Activated naive CD4-positive, alpha-beta T cell treated with Interleukin-2 at 50 U/mL for 16 hours (primary cell): Measurements from ENCODE around the gene KLK13.

Experiments
- DNase-seq: peaks from one replicate; pipeline ENCODE4 v3.0.0-alpha.2; 2020

Gene KLK13, protein sequence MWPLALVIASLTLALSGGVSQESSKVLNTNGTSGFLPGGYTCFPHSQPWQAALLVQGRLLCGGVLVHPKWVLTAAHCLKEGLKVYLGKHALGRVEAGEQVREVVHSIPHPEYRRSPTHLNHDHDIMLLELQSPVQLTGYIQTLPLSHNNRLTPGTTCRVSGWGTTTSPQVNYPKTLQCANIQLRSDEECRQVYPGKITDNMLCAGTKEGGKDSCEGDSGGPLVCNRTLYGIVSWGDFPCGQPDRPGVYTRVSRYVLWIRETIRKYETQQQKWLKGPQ

DNA sequence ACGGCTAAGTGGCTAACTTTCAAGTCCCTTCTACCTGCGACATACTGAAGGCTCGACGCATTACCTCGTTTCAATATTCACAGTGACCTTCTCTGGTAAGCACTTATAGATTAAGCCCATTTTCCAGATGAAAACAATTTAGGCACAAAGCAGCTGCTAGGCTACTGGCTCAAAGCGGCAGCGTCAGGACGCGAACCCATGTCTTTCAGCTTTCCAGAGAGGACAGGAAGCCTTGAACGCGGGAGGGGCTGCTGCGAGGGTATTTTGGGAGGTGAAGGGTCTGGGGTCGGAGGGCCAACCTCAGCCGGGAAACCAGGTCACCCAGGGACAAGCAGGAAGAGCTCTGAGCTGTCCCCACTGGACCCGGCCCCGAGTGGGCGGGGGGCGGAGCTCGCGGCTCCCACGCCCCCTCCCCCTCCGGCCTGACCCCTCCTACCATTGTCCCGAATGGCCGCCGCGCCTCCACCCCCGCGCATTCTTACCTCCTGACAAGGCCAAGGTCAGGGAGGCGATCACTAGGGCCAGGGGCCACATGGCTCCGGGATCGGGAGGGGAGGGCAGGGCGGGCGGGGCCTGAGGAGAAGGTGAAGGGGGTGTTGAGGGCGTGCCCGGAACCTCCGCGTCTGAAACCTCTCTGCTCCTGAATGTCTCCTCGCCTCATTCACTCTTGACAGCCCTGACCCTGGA is at the start of gene KLK13:
Gene KLK13, minus strand, starts transcription at position 559 of the 687 bp plus-strand sequence. Its CDS starts 25 bp downstream, at position 534.
- DNase-seq, result no peak

DNA sequence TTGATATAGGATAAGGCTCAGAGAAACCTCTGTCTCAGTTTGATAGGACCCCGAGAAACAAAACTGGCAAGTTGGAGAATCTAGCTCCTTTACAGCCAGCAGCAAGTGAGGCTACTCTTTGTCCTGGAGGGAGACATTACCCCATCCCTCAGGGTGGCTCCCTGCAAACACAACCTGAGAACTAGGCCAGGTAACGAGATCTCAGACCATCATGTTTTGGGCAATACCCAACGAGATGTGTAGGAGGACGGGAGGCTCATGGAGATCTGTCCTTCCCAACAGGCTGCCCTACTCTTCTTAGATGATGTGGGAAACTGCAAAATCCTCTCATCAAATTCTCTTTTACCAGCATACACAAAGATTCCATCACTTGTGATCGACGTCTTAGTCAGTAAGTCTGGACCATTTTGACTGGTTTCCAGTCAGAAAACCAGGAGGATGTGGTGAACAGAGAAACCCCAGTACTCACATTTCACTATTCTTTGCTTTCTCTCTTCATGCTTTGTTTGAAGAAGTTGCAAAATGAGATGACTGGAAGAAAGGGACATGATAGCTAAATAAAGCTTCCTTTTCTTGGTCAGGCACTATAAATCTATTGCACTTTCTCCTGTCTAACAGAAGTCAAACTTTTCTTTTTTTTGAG is 49.3 kb upstream of the KLK13 start:
- DNase-seq, result no peak

DNA sequence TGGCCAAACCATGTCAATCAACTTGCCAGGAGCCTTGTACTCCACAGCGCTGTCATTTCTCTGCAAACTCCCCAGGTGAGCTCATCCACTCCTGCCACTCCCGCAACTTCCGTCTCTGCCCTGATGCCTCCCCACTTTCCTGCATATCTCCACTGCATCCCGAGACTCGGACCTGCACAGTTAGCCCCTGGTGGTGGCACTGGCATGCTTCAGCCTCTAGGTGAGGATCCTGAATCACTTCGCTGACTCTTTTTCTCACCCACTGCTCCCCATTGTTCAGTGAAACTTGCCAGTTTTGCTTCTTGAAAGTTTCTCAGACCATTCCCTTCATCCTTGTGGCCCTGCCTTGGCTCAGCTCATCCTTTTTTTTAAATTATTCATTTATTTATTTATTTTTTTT is 46.7 kb upstream of the KLK13 start:
- no peak for DNase-seq

DNA sequence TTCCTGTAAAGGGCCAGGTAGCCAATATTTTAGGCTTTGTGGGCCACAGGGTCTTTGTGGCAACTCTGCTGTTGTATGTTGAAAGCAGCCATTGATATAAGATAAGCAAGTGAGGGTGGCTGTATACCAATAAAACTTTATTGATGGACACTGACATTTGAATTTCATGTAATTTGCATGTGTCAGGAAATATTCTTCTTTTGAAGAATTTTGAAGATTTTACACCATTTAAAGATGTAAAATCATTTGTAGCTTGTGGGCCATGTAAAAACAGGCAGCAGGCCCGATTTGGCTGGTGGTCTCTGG is 45.7 kb upstream of the KLK13 start:
- DNase-seq, result no peak

DNA sequence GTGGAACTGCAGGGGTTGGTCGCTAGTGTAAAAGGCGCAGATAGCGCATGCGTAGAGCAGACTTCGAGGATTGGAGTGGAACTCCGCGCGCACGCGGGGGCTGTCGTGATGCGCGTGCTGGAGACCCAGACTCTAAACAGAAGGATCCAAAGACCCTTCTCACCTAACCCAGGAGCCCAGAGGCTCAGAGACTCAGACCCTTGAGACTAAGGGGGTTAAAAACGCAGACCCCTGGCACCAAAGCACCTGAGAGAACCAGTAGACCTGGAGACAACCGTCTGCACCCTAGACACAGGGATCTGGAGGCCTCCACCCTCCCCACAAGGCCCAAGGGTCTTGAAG is 43.9 kb upstream of the KLK13 start:
- no peak for DNase-seq

DNA sequence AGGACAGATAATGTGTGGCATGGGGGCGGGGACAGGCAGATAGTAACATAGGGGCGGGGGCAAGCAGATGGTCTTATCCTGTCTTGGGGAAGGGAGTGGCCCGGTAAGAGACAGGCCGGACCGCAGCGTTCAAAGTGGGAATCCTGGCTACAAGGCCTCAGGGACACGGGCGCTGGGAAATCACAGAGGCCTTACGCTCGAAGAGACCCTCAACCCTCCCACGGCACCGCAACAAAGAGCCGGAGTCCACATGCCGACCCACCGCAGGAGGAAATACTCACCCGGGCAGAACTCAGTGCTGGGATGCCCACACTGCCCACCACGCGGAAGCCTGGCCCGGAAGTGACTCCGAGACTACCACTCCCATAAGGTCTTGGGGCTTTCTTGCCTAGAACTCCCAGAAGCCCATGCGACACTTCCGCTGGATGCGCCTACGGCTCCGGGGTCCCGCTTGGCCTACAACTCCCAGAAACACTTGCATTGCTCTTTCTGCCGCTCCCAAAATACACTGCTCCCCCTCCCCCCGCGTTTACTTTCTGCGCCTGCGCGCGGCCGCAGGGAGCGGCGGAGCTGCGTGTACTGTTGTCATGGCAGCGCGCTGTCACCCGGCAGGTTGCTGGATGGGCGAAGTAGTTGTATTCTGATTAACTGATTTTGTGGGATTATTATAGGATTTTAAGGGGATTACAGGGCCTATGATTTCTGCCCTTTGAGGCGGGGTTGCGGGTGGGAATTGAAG is 43.3 kb upstream of the KLK13 start, which contains the start of gene CTU1:
Gene CTU1, minus strand, starts transcription at position 344 of the 739 bp plus-strand sequence. CDS start 3,840 bp downstream, outside the sequence.
- DNase-seq, result peak; percentile 99

DNA sequence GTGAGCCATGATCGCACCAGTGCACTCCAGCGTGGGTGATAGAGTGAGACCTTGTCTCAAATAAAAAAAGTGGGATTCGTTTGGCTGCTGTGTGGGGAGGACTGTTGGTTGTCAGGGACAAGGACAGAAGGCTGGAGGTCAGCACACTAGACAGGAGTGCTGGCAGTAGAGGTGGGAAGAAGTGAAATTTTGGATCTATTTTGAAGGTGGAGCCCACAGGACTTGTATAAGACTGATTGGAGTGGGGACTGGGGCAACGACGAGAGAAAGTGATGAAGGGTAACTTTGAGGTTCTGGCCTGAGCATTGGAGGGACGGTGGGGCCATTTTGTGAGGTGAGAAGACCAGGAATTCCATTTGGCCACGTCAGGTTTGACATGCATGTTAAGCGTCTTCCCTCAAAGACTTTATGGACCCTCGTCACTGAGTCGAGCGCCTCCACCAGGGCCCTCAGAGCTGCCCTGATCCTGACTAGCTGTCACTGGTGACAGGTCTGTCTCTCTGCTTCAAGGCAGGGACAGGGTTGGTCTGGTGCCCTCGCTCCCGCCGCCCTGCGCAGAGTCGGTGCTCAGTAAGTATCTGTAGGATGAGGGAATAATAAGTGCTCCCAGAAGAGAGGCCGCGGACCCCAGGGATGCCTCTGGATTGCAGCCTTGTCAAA is 42.6 kb upstream of the KLK13 start:
- peak; percentile 25 for DNase-seq

DNA sequence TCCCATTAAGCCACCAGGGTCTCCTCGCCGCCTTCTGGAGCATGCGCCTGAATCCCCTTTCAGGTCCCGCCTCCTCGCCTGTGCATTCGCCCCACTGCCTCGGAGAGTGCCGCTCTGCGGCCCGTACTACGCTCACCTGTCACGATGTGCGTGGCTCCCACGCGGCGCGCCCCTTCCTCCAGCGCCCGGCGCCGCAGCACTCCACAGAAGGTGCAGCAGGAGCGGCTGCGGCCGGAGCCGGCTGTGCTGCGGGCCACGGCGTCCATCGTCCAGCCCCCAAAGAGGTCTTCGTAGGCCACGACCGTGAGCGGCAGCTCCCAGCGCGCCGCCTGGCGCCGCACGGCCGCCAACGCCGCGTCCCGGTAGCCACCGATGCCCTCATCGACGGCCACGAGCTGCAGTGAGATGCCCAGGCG is 39.0 kb upstream of the KLK13 start:
- no peak for DNase-seq

DNA sequence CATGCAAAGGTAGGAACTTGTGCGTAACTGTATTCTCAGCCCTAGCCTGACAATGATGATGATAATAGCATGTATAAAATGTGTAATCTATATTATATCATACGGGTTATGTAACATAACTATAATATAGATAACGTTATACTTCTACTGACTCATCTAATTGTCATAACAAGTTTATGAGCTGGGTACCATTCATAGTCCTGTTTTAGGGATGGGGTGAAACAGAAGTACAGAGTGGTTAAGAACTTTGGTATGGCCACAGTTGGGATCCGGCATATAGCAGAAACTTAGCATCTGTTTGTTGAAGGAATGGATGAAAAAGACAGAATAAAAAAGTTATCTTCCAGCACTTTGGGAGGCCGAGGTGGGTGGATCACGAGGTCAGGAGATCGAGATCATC is 38.1 kb upstream of the KLK13 start:
- DNase-seq, result no peak

DNA sequence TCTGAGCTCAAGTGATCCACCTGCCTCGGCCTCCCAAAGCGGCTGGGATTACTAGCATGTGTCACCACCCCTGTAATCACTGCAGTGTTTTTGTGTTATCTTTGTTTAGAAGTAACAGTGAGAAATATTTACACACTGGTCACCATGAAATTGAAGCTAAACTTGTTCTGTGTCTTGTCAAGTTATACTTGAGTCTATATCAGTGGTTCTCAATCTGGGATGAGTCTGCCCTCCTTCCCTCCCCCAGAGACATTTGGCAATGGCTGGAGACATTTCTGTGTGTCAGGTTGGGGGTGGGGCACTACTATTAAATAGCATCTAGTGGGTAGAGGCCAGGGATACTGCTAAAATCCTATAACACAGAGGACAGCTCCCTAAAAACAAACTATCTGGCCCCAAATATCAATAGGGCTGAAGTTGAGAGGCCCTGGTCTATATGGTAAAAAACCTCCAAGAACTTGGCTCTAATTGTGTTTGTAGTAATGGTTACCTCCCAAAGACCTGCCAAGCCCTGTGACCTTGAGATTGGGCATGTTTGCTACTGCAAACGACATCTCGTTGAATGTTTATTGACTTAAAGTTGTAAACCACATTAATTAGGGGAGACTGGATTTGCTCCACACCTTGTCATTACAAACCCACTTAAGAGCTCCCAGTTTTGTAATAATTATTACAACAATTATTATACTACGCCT is 36.4 kb upstream of the KLK13 start:
- DNase-seq, result no peak

DNA sequence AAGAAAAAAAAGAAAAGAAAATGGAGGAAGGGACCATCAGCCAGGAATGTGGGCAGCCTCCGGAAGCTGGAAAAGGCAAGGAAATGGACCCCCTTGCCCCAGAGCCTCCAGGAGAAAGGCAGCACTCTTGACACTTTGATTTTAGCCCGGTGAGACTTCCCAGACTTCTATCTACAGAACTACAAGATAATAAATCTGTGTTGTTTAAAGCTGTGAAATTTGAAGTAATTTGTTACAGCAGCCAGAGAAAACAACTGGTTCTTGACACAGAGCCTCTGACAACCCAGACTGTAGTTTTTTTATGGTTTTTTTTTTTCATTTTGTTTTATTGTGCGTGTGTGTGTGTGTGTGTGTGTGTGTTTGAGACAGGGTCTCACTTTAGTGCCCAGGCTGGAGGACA is 35.7 kb upstream of the KLK13 start:
- DNase-seq, result no peak

DNA sequence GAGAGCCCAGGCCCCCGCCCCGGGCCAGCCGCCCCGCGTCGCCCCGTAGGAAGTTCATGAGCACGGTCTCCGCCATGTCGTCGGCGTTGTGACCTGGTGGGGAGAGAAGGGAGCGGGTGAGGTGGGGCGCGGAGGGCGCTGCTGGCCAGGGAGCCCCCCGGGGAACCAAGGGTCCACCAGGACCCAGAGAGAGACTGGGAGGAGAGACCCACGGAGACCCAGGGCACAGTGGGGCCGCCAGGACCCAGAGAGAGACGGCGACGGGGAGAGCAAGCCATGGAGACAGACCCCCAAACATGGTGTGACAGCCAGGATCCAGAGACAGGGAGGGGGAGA is 34.1 kb upstream of the KLK13 start:
- no peak for DNase-seq

DNA sequence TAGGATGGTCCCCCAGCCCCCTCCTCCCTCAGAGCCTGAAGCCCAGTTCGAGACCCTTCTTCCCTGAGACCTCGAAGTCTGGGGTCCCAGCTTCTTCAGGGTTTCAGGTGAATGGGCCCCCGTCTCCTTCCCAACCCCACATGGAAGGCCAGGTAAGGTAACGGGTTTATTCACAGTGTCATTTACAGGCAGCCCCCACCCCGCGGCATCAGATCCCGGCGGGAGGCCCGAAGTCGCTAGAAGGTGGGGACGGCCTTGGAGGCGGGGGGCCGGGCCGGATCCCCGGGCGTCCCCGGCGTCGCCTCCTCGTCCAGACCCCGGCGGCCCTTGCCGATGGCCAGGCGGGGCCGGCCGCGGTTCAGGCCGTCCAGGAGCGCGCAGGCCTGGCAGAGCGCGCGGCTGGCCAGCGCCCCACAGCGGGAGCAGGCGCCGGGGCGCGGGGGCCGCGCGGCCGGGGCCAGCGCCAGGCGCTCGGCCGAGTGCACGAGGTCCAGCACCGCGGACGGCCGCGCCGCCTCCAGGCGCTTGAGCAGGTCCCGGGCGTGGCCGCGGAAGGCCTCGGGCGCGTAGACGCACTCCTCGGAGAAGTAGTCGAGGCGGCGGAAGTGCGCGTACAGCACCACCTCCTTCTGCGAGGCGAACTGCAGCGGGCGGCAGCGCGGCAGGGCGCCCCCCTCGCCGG is 33.6 kb upstream of the KLK13 start:
- peak; percentile 35 for DNase-seq

DNA sequence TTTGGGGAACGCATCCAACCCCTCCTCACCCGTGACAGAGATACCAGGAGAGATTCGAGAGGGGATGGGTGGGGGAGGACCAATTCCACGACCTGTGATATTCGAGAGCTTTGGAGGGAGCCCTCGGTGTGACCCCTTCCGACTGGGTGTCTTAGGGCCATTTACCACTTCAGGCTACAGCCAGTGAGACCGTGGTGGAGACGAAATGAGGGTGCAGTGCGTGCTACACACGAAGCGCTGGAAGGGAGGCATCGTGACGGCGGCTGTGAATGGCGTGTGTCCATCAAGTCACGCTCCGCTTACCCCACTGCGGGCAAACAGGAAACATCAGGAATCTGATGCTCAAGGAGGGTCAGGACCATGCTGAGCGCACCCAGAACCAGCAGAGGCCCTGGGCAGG is 32.9 kb upstream of the KLK13 start:
- no peak for DNase-seq

DNA sequence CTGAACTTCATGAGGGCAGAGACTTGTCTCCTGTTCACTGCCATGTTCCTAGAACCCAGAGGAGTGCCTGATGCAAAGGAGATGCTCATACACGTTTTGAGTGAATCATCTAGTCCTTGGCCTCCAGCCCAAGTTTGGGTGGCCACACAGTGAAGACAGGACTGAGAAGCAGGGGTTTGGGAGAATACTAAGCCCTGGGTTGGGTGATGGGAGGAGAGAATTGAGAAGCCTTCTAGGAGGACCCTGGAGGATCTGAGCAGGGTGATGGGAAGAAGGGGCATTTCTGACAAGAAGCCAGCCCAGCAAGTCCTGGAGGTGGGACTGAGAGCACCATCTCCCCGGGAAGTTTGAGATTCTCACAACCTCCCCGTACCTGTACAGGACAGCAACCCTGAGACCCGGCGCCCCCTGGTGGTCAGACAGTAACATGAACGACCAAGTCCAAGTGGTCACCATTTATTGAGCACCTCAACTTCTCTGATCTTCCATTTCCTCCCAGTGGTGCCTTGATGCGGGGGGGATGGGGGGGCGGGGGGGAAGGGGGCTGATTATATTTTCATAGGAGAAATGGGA is 32.4 kb upstream of the KLK13 start:
- DNase-seq, result peak; percentile 71

DNA sequence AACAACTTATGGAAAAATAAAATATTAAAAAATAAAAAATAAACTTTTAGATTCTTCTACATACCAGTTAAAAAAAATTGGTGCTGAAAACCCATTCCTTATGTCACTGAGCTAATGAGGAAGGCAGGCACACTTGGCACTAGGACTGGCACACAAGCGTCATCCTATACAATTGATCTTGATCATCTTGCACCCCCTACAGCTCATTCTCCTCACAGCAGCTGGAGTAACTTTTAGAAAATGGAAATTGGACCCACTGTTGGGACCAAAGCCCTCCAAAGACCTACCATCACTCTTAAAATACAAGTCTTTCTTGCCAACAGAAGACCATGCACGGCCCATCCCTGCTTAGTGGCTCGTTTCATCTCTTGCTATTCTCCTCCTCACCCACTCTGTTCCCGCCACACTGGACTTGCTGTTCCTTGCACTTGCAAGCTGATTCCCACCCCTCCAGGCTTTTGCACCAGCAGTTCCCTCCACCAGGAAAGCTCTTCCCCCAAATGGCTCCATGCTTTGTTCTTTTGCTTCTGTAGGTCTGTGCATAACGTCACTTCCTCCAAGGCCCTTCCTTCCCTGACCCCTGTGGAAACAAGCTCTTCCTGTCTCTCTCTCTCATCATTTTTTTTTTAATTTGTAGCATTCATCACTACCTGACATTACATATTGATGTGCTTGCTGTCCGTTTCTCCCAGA is 31.7 kb upstream of the KLK13 start:
- no peak for DNase-seq

DNA sequence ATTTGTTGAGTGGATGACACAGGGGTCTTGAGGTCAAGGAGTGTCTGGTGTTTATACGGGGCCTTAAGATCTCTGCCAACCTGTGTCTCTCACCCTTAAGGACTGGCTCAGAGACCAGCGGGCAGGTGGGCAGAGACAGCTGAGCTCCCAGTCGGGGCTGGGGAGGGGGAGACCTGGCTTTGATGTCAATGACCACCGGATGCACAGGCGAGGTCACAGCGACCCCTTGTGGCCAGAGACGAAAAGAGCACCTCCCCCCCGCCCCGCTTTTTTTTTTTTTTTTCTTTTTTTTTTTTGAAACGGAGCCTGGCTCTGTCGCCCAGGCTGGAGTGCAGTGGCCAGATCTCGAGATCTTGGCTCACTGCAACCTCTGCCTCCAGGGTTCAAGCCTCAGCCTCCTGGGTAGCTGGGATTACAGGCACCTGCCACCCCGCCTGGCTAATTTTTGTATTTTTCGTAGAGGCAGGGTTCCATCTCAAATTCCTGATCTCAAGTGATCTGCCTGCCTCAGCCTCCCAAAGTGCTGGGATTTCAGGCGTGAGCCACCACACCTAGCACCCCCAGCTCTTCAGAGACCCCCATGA is 29.9 kb upstream of the KLK13 start:
- DNase-seq, result peak; percentile 20

DNA sequence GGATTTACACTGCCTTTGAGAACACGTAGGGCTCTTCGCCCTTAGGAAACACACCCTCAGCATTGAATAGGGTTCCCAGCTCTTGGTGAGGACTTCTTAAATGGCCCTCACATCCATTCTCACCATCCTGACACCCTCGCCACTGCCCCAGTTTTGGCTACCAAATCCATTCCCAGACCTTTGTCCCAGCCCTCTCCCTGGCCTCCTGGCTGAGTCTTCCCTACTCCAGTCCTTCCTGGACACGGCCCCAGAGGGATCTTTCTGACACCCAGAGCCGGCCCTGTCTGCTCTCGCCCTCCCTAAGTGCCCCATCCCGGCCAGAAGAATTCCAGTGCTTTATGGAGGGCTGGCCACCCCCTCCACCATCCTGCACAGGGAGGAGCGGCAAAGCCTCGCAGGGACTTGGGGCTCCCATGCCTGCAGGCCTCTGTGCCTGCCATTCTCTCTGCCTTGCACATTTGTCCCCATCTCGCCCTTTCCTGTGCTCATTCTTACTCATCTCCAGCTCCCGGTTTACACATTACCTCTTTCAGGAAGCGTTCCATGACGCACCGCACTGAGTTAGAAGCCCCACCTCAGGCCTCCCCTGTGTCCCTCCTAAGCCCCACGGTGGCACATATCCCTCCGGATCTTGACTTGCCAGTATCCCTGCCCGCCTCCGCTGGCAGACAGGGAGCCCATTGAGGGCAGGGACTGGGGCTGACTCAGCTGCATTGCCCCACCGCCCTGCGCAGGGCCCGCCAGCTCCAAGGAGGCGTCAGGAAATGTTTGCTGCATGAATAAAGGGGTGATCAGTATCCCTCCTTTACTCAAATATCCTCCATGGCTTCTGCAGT is 28.8 kb upstream of the KLK13 start:
- no peak for DNase-seq

DNA sequence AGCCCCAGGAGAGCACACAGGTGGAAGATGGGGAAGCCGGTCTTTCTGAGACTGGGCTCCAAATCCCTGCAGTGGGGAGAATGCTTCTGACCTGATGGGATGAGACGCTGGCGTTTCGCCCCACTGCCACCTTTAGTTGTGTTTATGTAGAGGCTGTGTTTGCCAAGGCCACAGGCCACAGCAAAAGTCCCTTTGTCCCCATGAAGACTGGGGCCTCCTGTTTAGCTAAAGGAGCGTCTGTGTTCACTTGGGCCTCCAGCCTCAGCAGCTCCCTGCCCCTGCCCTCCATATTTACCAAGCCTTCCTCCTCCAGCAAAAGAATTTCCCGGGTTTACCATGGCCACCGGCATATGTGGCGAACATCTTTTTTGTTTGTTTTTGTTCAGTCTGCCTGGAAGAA is 28.2 kb upstream of the KLK13 start:
- DNase-seq, result no peak
